HEK293 (cell line): ENCODE data around the gene NXT1.

ENCODE experiments used
- GLI4 ChIP-seq: fragments of 450-650 bp; formaldehyde crosslinking; IDR thresholded peaks from 2 replicates; pipeline ENCODE4 v1.5.1; 2016; ENCODE audit warnings: missing biosample characterization, missing genetic modification characterization
- KLF8 ChIP-seq: fragments of 450-650 bp; formaldehyde crosslinking; IDR thresholded peaks from 2 replicates; pipeline ENCODE4 v1.5.1; 2016; ENCODE audit warnings: missing biosample characterization, missing genetic modification characterization
- MEIS1 ChIP-seq: sonication (generic); formaldehyde crosslinking; IDR thresholded peaks from 2 replicates; pipeline ENCODE4 v1.8.1; 2022; ENCODE audit warnings: missing genetic modification reagents, mild to moderate bottlenecking, borderline replicate concordance
- OVOL3 ChIP-seq: fragments of 450-650 bp; formaldehyde crosslinking; IDR thresholded peaks from 2 replicates; pipeline ENCODE4 v1.5.1; 2016; ENCODE audit warnings: missing biosample characterization, missing genetic modification characterization
- SALL2 ChIP-seq: fragments of 450-650 bp; formaldehyde crosslinking; IDR thresholded peaks from 2 replicates; pipeline ENCODE4 v1.5.0; 2017; ENCODE audit warnings: missing biosample characterization, mild to moderate bottlenecking, missing genetic modification characterization, borderline replicate concordance
- YY1 ChIP-seq: fragments of 450-650 bp; formaldehyde crosslinking; IDR thresholded peaks from 2 replicates; pipeline ENCODE4 v1.5.1; 2018; ENCODE audit warnings: missing biosample characterization, missing genetic modification characterization
- ZBTB48 ChIP-seq: fragments of 450-650 bp; formaldehyde crosslinking; IDR thresholded peaks from 2 replicates; pipeline ENCODE4 v1.5.1; 2016; ENCODE audit warnings: missing biosample characterization, missing genetic modification characterization
- ZBTB8A ChIP-seq: fragments of 450-650 bp; formaldehyde crosslinking; IDR thresholded peaks from 2 replicates; pipeline ENCODE4 v1.5.1; 2016; ENCODE audit warnings: missing biosample characterization, missing genetic modification characterization
- ZFP37 ChIP-seq: fragments of 450-650 bp; formaldehyde crosslinking; IDR thresholded peaks from 2 replicates; pipeline ENCODE4 v1.5.1; 2016; ENCODE audit warnings: missing biosample characterization, missing genetic modification characterization
- ZFP41 ChIP-seq: fragments of 450-650 bp; formaldehyde crosslinking; IDR thresholded peaks from 2 replicates; pipeline ENCODE4 v1.5.1; 2016; ENCODE audit warnings: missing biosample characterization, missing genetic modification characterization, borderline replicate concordance
- ZNF132 ChIP-seq: fragments of 450-650 bp; formaldehyde crosslinking; IDR thresholded peaks from 2 replicates; pipeline ENCODE4 v1.5.1; 2017; ENCODE audit warnings: missing biosample characterization, missing genetic modification characterization, borderline replicate concordance
- ZNF146 ChIP-seq: fragments of 450-650 bp; formaldehyde crosslinking; IDR thresholded peaks from 2 replicates; pipeline ENCODE4 v1.5.1; 2016; ENCODE audit warnings: missing biosample characterization, missing genetic modification characterization
- ZNF2 ChIP-seq: fragments of 450-650 bp; formaldehyde crosslinking; IDR thresholded peaks from 2 replicates; pipeline ENCODE4 v1.5.1; 2016; ENCODE audit warnings: missing biosample characterization, missing genetic modification characterization
- ZNF335 ChIP-seq: fragments of 450-650 bp; formaldehyde crosslinking; conservative IDR thresholded peaks from 2 replicates; pipeline ENCODE4 v1.5.1; 2016; ENCODE audit warnings: missing biosample characterization, missing genetic modification characterization
- ZNF521 ChIP-seq: fragments of 450-650 bp; formaldehyde crosslinking; IDR thresholded peaks from 2 replicates; pipeline ENCODE4 v1.5.1; 2017; ENCODE audit warnings: missing biosample characterization, mild to moderate bottlenecking, missing genetic modification characterization
- ZXDB ChIP-seq: fragments of 450-650 bp; formaldehyde crosslinking; IDR thresholded peaks from 2 replicates; pipeline ENCODE4 v1.5.1; 2016; ENCODE audit warnings: missing biosample characterization, missing genetic modification characterization
- TF ChIP-seq, protein P1 (sequence below): fragments of 450-650 bp; formaldehyde crosslinking; IDR thresholded peaks from 2 replicates; pipeline ENCODE4 v1.5.1; 2016; ENCODE audit warnings: missing biosample characterization, missing genetic modification characterization
- TF ChIP-seq, protein P2 (sequence below): fragments of 450-650 bp; formaldehyde crosslinking; IDR thresholded peaks from 2 replicates; pipeline ENCODE4 v1.5.1; 2016; ENCODE audit warnings: missing biosample characterization, missing genetic modification characterization, borderline replicate concordance
- TF ChIP-seq, protein P3 (sequence below): fragments of 450-650 bp; formaldehyde crosslinking; IDR thresholded peaks from 2 replicates; pipeline ENCODE4; 2016; ENCODE audit warnings: missing biosample characterization, missing genetic modification characterization
- TF ChIP-seq, protein P4 (sequence below): fragments of 450-650 bp; formaldehyde crosslinking; IDR thresholded peaks from 2 replicates; pipeline ENCODE4 v1.5.1; 2016; ENCODE audit warnings: missing biosample characterization, missing genetic modification characterization, borderline replicate concordance
- TF ChIP-seq, protein P5 (sequence below): fragments of 450-650 bp; formaldehyde crosslinking; IDR thresholded peaks from 2 replicates; pipeline ENCODE4 v1.5.1; 2016; ENCODE audit warnings: missing biosample characterization, missing genetic modification characterization
- TF ChIP-seq, protein P6 (sequence below): fragments of 450-650 bp; formaldehyde crosslinking; IDR thresholded peaks from 2 replicates; pipeline ENCODE4 v1.5.1; 2016; ENCODE audit warnings: missing biosample characterization, missing genetic modification characterization
- TF ChIP-seq, protein P7 (sequence below): fragments of 450-650 bp; formaldehyde crosslinking; IDR thresholded peaks from 2 replicates; pipeline ENCODE4 v1.5.1; 2016; ENCODE audit warnings: missing biosample characterization, missing genetic modification characterization

NXT1 gene

DNA sequence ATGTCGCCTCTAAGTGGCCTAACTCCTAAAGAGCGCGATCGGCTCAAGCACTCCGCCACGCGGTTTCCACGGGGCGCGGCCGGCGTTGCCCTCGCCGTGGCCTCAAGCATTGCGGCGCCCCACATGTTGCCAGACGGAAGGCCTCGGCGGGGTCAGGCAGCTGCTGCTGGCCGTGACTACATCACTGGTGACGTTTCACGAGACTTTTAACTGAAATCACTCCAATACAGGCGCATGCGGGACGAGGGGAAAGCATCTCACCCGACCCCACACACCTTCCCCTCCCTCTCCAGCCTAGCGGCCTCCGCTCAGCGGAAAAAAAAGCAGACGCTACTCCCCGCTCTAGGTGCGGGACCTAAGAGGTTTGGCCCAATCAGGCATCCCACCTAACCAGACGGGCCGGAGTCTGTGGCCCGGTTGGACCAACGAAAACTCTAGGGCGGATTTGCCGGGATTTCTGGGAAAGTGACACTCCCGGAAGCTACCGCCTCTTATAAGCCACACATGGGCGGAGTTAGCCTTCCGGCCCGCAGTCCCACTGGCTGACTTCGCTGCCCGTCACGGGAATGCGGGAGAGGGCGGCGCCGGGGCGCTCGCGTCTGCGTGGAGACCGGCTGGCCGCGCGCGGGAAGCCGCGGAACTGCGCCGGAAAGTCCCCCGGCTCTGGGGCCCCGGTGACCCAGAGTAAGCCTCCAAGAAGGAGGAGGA lies at the start of gene NXT1 (continued):
- TF ChIP-seq, protein P1, sequence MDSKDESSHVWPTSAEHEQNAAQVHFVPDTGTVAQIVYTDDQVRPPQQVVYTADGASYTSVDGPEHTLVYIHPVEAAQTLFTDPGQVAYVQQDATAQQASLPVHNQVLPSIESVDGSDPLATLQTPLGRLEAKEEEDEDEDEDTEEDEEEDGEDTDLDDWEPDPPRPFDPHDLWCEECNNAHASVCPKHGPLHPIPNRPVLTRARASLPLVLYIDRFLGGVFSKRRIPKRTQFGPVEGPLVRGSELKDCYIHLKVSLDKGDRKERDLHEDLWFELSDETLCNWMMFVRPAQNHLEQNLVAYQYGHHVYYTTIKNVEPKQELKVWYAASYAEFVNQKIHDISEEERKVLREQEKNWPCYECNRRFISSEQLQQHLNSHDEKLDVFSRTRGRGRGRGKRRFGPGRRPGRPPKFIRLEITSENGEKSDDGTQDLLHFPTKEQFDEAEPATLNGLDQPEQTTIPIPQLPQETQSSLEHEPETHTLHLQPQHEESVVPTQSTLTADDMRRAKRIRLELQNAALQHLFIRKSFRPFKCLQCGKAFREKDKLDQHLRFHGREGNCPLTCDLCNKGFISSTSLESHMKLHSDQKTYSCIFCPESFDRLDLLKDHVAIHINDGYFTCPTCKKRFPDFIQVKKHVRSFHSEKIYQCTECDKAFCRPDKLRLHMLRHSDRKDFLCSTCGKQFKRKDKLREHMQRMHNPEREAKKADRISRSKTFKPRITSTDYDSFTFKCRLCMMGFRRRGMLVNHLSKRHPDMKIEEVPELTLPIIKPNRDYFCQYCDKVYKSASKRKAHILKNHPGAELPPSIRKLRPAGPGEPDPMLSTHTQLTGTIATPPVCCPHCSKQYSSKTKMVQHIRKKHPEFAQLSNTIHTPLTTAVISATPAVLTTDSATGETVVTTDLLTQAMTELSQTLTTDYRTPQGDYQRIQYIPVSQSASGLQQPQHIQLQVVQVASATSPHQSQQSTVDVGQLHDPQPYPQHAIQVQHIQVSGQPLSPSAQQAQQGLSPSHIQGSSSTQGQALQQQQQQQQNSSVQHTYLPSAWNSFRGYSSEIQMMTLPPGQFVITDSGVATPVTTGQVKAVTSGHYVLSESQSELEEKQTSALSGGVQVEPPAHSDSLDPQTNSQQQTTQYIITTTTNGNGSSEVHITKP (tag by site-specific recombination) = peak; percentile 79
- TF ChIP-seq GLI4 (tag by site-specific recombination) (no peak), ZNF335 (tag by site-specific recombination) (peak; percentile 99), ZNF521 (tag by site-specific recombination) (no peak), ZBTB48 (tag by site-specific recombination) (no peak), KLF8 (tag by site-specific recombination) (peak; percentile 68), ZXDB (tag by site-specific recombination) (peak; percentile 78), ZFP37 (tag by site-specific recombination) (peak; percentile 64; the same call in 1 of the 2 replicates), ZNF146 (tag by site-specific recombination) (peak; percentile 28; the same call in 1 of the 2 replicates), ZBTB8A (tag by site-specific recombination) (peak; percentile 77), MEIS1 (no peak), SALL2 (tag by site-specific recombination) (no peak), OVOL3 (tag by site-specific recombination) (0 out of 2 replicates have a peak, but pooled peaks have one; percentile 56), ZFP41 (tag by site-specific recombination) (no peak), YY1 (tag by site-specific recombination) (peak; percentile 75), ZNF132 (tag by site-specific recombination) (no peak), ZNF2 (tag by site-specific recombination) (no peak)
- TF ChIP-seq, protein P2, sequence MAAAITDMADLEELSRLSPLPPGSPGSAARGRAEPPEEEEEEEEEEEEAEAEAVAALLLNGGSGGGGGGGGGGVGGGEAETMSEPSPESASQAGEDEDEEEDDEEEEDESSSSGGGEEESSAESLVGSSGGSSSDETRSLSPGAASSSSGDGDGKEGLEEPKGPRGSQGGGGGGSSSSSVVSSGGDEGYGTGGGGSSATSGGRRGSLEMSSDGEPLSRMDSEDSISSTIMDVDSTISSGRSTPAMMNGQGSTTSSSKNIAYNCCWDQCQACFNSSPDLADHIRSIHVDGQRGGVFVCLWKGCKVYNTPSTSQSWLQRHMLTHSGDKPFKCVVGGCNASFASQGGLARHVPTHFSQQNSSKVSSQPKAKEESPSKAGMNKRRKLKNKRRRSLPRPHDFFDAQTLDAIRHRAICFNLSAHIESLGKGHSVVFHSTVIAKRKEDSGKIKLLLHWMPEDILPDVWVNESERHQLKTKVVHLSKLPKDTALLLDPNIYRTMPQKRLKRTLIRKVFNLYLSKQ = no peak
- TF ChIP-seq, protein P3, sequence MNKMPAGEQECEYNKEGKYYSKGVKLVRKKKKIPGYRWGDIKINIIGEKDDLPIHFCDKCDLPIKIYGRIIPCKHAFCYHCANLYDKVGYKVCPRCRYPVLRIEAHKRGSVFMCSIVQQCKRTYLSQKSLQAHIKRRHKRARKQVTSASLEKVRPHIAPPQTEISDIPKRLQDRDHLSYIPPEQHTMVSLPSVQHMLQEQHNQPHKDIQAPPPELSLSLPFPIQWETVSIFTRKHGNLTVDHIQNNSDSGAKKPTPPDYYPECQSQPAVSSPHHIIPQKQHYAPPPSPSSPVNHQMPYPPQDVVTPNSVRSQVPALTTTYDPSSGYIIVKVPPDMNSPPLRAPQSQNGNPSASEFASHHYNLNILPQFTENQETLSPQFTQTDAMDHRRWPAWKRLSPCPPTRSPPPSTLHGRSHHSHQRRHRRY = no peak
- TF ChIP-seq, protein P4, sequence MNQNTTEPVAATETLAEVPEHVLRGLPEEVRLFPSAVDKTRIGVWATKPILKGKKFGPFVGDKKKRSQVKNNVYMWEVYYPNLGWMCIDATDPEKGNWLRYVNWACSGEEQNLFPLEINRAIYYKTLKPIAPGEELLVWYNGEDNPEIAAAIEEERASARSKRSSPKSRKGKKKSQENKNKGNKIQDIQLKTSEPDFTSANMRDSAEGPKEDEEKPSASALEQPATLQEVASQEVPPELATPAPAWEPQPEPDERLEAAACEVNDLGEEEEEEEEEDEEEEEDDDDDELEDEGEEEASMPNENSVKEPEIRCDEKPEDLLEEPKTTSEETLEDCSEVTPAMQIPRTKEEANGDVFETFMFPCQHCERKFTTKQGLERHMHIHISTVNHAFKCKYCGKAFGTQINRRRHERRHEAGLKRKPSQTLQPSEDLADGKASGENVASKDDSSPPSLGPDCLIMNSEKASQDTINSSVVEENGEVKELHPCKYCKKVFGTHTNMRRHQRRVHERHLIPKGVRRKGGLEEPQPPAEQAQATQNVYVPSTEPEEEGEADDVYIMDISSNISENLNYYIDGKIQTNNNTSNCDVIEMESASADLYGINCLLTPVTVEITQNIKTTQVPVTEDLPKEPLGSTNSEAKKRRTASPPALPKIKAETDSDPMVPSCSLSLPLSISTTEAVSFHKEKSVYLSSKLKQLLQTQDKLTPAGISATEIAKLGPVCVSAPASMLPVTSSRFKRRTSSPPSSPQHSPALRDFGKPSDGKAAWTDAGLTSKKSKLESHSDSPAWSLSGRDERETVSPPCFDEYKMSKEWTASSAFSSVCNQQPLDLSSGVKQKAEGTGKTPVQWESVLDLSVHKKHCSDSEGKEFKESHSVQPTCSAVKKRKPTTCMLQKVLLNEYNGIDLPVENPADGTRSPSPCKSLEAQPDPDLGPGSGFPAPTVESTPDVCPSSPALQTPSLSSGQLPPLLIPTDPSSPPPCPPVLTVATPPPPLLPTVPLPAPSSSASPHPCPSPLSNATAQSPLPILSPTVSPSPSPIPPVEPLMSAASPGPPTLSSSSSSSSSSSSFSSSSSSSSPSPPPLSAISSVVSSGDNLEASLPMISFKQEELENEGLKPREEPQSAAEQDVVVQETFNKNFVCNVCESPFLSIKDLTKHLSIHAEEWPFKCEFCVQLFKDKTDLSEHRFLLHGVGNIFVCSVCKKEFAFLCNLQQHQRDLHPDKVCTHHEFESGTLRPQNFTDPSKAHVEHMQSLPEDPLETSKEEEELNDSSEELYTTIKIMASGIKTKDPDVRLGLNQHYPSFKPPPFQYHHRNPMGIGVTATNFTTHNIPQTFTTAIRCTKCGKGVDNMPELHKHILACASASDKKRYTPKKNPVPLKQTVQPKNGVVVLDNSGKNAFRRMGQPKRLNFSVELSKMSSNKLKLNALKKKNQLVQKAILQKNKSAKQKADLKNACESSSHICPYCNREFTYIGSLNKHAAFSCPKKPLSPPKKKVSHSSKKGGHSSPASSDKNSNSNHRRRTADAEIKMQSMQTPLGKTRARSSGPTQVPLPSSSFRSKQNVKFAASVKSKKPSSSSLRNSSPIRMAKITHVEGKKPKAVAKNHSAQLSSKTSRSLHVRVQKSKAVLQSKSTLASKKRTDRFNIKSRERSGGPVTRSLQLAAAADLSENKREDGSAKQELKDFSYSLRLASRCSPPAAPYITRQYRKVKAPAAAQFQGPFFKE (tag by site-specific recombination) = no peak
- TF ChIP-seq, protein P5, sequence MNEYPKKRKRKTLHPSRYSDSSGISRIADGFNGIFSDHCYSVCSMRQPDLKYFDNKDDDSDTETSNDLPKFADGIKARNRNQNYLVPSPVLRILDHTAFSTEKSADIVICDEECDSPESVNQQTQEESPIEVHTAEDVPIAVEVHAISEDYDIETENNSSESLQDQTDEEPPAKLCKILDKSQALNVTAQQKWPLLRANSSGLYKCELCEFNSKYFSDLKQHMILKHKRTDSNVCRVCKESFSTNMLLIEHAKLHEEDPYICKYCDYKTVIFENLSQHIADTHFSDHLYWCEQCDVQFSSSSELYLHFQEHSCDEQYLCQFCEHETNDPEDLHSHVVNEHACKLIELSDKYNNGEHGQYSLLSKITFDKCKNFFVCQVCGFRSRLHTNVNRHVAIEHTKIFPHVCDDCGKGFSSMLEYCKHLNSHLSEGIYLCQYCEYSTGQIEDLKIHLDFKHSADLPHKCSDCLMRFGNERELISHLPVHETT (tag by site-specific recombination) = no peak
- TF ChIP-seq, protein P6, sequence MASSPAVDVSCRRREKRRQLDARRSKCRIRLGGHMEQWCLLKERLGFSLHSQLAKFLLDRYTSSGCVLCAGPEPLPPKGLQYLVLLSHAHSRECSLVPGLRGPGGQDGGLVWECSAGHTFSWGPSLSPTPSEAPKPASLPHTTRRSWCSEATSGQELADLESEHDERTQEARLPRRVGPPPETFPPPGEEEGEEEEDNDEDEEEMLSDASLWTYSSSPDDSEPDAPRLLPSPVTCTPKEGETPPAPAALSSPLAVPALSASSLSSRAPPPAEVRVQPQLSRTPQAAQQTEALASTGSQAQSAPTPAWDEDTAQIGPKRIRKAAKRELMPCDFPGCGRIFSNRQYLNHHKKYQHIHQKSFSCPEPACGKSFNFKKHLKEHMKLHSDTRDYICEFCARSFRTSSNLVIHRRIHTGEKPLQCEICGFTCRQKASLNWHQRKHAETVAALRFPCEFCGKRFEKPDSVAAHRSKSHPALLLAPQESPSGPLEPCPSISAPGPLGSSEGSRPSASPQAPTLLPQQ (tag by site-specific recombination) = 0 out of 2 replicates have a peak, but pooled peaks have one; percentile 19
- TF ChIP-seq, protein P7, sequence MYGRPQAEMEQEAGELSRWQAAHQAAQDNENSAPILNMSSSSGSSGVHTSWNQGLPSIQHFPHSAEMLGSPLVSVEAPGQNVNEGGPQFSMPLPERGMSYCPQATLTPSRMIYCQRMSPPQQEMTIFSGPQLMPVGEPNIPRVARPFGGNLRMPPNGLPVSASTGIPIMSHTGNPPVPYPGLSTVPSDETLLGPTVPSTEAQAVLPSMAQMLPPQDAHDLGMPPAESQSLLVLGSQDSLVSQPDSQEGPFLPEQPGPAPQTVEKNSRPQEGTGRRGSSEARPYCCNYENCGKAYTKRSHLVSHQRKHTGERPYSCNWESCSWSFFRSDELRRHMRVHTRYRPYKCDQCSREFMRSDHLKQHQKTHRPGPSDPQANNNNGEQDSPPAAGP (tag by site-specific recombination) = peak; percentile 55; the same call in 1 of the 2 replicates
